Prostate gland (tissue), 2 donors: ENCODE results near the gene EI24. TPM values are rescaled to one million over a fixed set of nuclear protein-coding genes. Genes with fewer than 3 reads are reported as not detected.

Experiments
- DNase-seq: peaks from one replicate; pipeline ENCODE4 v3.0.0-alpha.2; 2019; ENCODE audit warnings: low spot score
- H3K27ac ChIP-seq, 2 donors: fragments of 200-600 bp; sonication (generic); 2 replicates each; pipeline ENCODE4 v1.5.1; 2017 to 2019
- H3K27me3 ChIP-seq: fragments of 200-600 bp; sonication (generic); replicated peaks from 2 replicates; pipeline ENCODE4 v1.5.1; 2019; ENCODE audit not compliant: insufficient read depth
- H3K36me3 ChIP-seq, 2 donors: fragments of 200-600 bp; sonication (generic); 1 replicate in 1 of 2; 2 replicates in 1 of 2; pipeline versions ENCODE4 v1.5.1 to v1.8.1; 2017 to 2019
- H3K4me1 ChIP-seq: fragments of 200-600 bp; sonication (generic); replicated peaks from 2 replicates; pipeline ENCODE4 v1.5.1; 2019
- H3K4me3 ChIP-seq, 2 donors: fragments of 200-600 bp; sonication (generic); 2 replicates each; pipeline ENCODE4 v1.5.1; 2017 to 2019
- H3K9me3 ChIP-seq: fragments of 200-600 bp; sonication (generic); 2 replicates; pipeline ENCODE4 v1.5.1; 2017
- POLR2A ChIP-seq: fragments of 450-650 bp; IDR thresholded peaks from one replicate; pipeline ENCODE4 v1.6.1; 2016; ENCODE audit warnings: antibody characterized with exemption, mild to moderate bottlenecking
- POLR2AphosphoS5 ChIP-seq: sonication (generic); formaldehyde crosslinking; IDR thresholded peaks from one replicate; pipeline ENCODE4 v1.6.1; 2017; ENCODE audit warnings: antibody characterized with exemption
- WGBS: methylation state at CpG from one replicate; pipeline ENCODE4 v1.1.5; 2018; 5-methylcytosine and 5-hydroxymethylcytosine counted together
- intact Hi-C: fragments of 100-400 bp; cut with DNase I; formaldehyde crosslinking; loops from one replicate; pipeline ENCODE4 v1.14.2; 2022
- total RNA-seq, 2 donors: library from RNA; depleted of rRNA; stranded (reverse); fragments of >200 nt; gene quantifications; one replicate each; pipeline ENCODE4 v1.1.0, GENCODE V29; 2016
- TF ChIP-seq, protein P1 (sequence below), 4 experiments: fragments of 200-600 bp in 2 of 4; fragments of 450-650 bp in 2 of 4; sonication (generic) in 2 of 4; IDR thresholded peaks; 1 replicate in 3 of 4; 2 replicates in 1 of 4; pipeline ENCODE4 v1.5.1; 2016 to 2019; ENCODE audit warnings: antibody characterized with exemption in 4 of 4, mild to moderate bottlenecking in 2 of 4, moderate library complexity in 2 of 4

Gene EI24
- total RNA-seq, 2 donors from 2014 or later, result 41.4 to 118 TPM

DNA sequence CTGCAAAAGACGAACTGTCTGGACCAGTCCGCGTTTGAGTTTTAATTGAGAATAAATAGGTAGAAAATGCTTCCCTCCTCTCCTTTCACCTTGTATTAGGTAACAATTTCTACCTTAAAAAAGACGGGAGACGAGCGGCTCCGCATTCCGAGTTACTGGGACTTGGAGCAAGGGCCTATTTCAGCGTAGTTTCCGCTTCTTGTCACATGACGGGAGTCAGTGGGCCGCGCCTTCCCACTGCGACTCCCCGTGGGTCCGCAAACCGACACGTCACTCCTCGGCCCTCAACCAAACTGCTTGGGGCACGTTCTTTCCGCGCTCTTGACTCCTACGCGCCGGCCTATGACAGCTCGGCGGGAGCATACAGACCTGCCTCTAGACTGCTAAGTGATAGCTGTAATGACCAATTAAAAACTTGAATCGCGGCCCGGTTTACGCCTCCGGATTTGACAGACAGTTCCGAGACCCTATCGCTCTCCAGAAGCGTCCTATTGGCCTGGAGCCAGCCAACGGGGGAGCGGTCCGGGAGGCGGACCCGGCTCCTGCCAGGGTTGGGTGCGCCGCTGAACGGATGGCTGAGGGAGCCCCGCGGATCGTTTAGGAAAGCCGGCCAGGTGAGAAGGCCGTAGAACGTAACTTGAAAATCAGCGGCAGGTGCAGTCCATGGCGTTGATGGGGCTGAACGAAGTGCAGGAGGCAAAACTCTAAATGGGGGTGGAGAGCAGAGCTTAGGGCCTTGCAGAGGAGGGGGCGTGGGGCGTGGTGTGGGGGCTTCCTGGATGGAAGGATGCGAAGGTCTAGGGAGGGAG is 23.2 kb downstream of the EI24 start, which contains the start of gene STT3A:
Gene STT3A (plus strand): TSS at position 548 of the 809 bp plus-strand sequence. CDS start 3,064 bp downstream, outside the sequence.
- H3K4me1 ChIP-seq, result no peaks in the 10 kb centered on the region
- 0% methylated on average over 44 of the region's 55 CpGs for WGBS
- TF ChIP-seq POLR2A (peak; percentile 96), POLR2AphosphoS5 (peak; percentile 98)
- TF ChIP-seq, protein P1, sequence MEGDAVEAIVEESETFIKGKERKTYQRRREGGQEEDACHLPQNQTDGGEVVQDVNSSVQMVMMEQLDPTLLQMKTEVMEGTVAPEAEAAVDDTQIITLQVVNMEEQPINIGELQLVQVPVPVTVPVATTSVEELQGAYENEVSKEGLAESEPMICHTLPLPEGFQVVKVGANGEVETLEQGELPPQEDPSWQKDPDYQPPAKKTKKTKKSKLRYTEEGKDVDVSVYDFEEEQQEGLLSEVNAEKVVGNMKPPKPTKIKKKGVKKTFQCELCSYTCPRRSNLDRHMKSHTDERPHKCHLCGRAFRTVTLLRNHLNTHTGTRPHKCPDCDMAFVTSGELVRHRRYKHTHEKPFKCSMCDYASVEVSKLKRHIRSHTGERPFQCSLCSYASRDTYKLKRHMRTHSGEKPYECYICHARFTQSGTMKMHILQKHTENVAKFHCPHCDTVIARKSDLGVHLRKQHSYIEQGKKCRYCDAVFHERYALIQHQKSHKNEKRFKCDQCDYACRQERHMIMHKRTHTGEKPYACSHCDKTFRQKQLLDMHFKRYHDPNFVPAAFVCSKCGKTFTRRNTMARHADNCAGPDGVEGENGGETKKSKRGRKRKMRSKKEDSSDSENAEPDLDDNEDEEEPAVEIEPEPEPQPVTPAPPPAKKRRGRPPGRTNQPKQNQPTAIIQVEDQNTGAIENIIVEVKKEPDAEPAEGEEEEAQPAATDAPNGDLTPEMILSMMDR (IDR thresholded peaks at IDR 0.05), result no peak
- intact Hi-C loops, result loop anchor here (1.0 to 5.0 kb wide), 3 partner anchors 33 to 480 kb away; partner anchors contain the start of genes CHEK1, HYLS1 and TMEM218
- no peaks in the 10 kb centered on the region for H3K36me3 ChIP-seq
- H3K27ac ChIP-seq, result peak within 1 kb of the TSS; percentile 92 to 93
- H3K27me3 ChIP-seq, result no peaks in the 10 kb centered on the region
- H3K9me3 ChIP-seq, result no peaks in the 10 kb centered on the region
- H3K4me3 ChIP-seq, result peak within 1 kb of the TSS; percentile 77 to 82
- DNase-seq, result peak; percentile 100

DNA sequence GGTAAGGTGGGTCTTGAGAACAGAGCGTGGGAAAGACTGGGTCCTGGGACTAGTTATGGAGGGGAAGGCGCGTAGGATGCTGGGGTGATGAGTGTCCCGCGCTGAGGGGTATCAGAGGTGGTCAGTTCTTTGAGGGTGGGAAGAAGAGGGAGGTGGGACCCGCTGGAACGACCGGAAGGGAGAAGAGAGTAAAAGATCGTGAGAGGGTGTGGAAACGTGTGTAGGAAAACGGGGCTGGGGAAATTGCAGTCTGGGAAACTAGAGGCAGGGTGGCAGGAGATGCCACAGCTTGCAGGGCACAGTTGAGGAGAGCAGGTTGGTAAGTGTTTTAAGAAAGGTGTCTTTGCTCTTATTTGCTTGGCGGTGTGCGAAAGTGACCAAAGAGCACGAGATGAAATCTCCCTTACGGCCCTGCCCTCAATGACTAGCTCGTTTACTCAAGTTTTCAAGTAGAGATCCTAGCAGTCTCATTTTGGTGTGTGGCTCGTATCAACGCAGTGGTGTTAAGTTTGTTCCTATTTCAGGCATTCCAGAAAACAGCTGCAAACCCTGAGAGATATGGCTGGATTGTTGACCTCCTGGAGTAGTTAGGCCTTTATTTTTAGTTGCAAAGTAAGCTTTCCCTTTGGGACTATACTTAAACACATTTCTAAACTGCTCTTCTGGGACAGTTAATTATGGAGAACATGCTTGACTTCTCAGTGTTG is 24.0 kb downstream of the EI24 start:
- DNase-seq, result peak; percentile 11
- Histone ChIP-seq H3K4me3 (peak overlapping the region; percentile 77 to 82), H3K27ac (peak overlapping the region; percentile 77 to 92), H3K4me1 (no peaks in the 10 kb centered on the region), H3K36me3 (no peaks in the 10 kb centered on the region), H3K27me3 (no peaks in the 10 kb centered on the region), H3K9me3 (no peaks in the 10 kb centered on the region)
- TF ChIP-seq, protein P1 (IDR thresholded peaks at IDR 0.05), result no peak
- no peak for TF ChIP-seq POLR2A
- no peak for TF ChIP-seq POLR2AphosphoS5
- intact Hi-C loops, result loop anchor here (5.0 kb wide), 2 partner anchors 294 to 481 kb away; partner anchors contain the start of genes HYLS1 and TMEM218
- WGBS, result 2% methylated on average over 18 of the region's 18 CpGs

DNA sequence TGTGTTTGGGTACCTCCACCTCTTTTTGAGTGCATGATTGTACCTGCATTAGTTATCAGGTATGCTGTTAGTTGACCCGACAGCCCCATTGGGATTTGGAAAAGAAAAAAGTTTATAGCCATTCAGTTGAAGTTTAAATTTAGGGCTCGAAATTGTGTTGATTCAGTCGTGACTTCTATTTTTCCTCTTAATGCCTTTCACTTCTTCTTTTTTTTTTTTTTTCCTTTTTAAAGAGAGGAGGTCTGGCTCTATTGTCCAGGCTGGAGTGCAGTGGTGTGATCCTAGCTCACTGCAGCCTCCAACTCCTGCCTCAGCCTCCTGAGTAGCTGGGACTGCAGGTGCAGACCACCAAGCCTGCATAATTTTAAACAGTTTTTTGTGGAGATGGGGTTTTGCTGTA is 25.7 kb downstream of the EI24 start:
- TF ChIP-seq, protein P1 (IDR thresholded peaks at IDR 0.05), result no peak
- no peak for TF ChIP-seq POLR2AphosphoS5
- TF ChIP-seq POLR2A, result no peak
- Histone ChIP-seq H3K4me1 (no peaks in the 10 kb centered on the region), H3K4me3 (no peak overlapping the region), H3K27me3 (no peaks in the 10 kb centered on the region), H3K36me3 (no peaks in the 10 kb centered on the region), H3K27ac (no peak overlapping the region), H3K9me3 (no peaks in the 10 kb centered on the region)
- DNase-seq, result no peak
- intact Hi-C loops, result loop anchor here (5.0 kb wide), 2 partner anchors 292 to 483 kb away; partner anchors contain the start of genes HYLS1 and TMEM218
- 50% methylated on average over 3 of the region's 3 CpGs for whole genome bisulfite sequencing

DNA sequence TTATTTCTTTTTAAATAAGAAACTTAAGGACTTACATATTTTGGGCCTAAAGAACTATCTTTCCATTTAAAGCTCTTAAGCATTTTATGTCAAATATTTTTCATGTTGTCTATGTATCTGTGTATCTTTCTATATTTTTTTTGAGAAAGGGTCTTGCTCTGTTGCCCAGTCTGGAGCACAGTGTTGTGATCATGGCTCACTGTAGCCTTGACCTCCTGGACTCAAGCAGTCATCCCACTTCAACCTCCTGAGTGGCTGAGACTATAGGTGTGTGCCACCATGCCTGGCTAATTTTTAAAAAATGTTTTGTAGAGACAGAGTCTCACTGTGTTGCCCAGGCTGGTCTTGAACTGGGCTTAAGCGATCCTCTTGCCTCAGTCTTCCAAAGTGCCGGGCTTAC is 31.4 kb downstream of the EI24 start:
- TF ChIP-seq POLR2A, result no peak
- Histone ChIP-seq H3K4me1 (no peaks in the 10 kb centered on the region), H3K36me3 (peaks cover 4 to 19% of the 10 kb centered on the region in 2 donors), H3K4me3 (no peak overlapping the region), H3K27me3 (no peaks in the 10 kb centered on the region), H3K9me3 (no peaks in the 10 kb centered on the region), H3K27ac (no peak overlapping the region)
- no peak for DNase-seq
- 98% methylated on average over 2 of the region's 2 CpGs for whole genome bisulfite sequencing
- intact Hi-C loops, result no loop called here

DNA sequence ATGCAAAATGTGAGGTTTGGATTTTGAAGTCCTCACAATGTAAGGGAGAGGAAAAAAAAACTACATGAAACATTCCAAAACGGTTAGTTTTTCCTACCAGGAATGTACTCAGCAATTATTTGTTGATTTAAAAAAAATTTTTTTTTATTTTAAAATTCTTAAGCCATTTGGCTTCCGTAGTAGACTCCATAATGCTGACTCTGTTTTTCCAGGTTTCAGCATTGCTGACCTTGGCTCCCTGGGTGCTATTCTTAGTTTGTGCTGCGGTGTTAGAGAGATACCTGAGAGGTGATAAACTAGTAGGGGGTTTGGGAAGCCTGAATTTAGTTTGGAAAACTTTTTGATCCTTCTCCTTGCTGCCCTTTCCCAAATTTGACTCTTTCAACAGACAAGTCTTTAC is 33.9 kb downstream of the EI24 start:
- no peak overlapping the region for H3K4me3 ChIP-seq
- no peaks in the 10 kb centered on the region for H3K4me1 ChIP-seq
- H3K36me3 ChIP-seq, result peaks cover 4 to 19% of the 10 kb centered on the region in 2 donors
- no peaks in the 10 kb centered on the region for H3K27me3 ChIP-seq
- no peak for DNase-seq
- 84% methylated on average over 3 of the region's 3 CpGs for WGBS
- intact Hi-C loops, result no loop called here
- TF ChIP-seq POLR2AphosphoS5 (no peak), POLR2A (no peak)
- TF ChIP-seq, protein P1 (IDR thresholded peaks at IDR 0.05), result no peak
- no peak overlapping the region for H3K27ac ChIP-seq
- H3K9me3 ChIP-seq, result no peaks in the 10 kb centered on the region
